Liver (tissue), 9 donors: ENCODE data around the gene CEACAM7. TPM values are rescaled to one million over a fixed set of nuclear protein-coding genes. Genes with fewer than 3 reads are reported as not detected.

Experiments used
- DNase-seq: peaks from one replicate; pipeline ENCODE4 v3.0.0-alpha.2; 2017; ENCODE audit warnings: low spot score
- H3K27ac ChIP-seq, 2 donors: one replicate each; pipeline ENCODE4 v1.7.0; 2013; ENCODE audit warnings: inconsistent platforms in 2 of 2, low read length in 2 of 2, control low read depth in 1 of 2, low read depth in 1 of 2, mild to moderate bottlenecking in 1 of 2
- H3K27me3 ChIP-seq, 4 donors: one replicate each; pipeline versions ENCODE4 v1.6.1 to v1.7.0; 2013; ENCODE audit warnings: low read length in 3 of 4, inconsistent platforms in 1 of 4, mild to moderate bottlenecking in 1 of 4, moderate library complexity in 1 of 4; ENCODE audit not compliant: control insufficient read depth in 4 of 4, insufficient read depth in 4 of 4
- H3K36me3 ChIP-seq, 4 donors: one replicate each; pipeline versions ENCODE4 v1.6.1 to v1.7.0; 2013; ENCODE audit warnings: low read length in 3 of 4, mild to moderate bottlenecking in 3 of 4, low read depth in 1 of 4, moderate library complexity in 1 of 4; ENCODE audit not compliant: control insufficient read depth in 4 of 4, insufficient read depth in 3 of 4
- H3K4me1 ChIP-seq, 4 donors: one replicate each; pipeline versions ENCODE4 v1.6.1 to v1.7.0; 2013; ENCODE audit warnings: low read length in 3 of 4, mild to moderate bottlenecking in 3 of 4, moderate library complexity in 1 of 4; ENCODE audit not compliant: control insufficient read depth in 4 of 4, insufficient read depth in 4 of 4
- H3K4me3 ChIP-seq, 3 donors: one replicate each; pipeline versions ENCODE4 v1.6.1 to v1.7.0; 2013; ENCODE audit warnings: low read length in 3 of 3, control low read depth in 1 of 3, low read depth in 1 of 3, mild to moderate bottlenecking in 1 of 3
- H3K9ac ChIP-seq, 2 donors: one replicate each; pipeline ENCODE4 v1.7.0; 2013; ENCODE audit warnings: low read length in 2 of 2, mild to moderate bottlenecking in 2 of 2, moderate library complexity in 2 of 2, control low read depth in 1 of 2, low read depth in 1 of 2
- H3K9me3 ChIP-seq, 4 donors: one replicate each; pipeline versions ENCODE4 v1.6.1 to v1.7.0; 2013; ENCODE audit warnings: low read length in 3 of 4; ENCODE audit not compliant: control insufficient read depth in 4 of 4
- ATF3 ChIP-seq: IDR thresholded peaks from 2 replicates; pipeline ENCODE4 v1.6.1; 2016; ENCODE audit warnings: antibody characterized with exemption
- FOXA1 ChIP-seq: IDR thresholded peaks from 2 replicates; pipeline ENCODE4 v1.6.1; 2016; ENCODE audit warnings: antibody characterized with exemption
- FOXA2 ChIP-seq: IDR thresholded peaks from 2 replicates; pipeline ENCODE4 v1.6.1; 2016; ENCODE audit warnings: antibody characterized with exemption
- GABPA ChIP-seq, 2 donors: IDR thresholded peaks in 1 of 2; conservative IDR thresholded peaks in 1 of 2; 2 replicates each; pipeline ENCODE4 v1.6.1; 2016; ENCODE audit warnings: antibody characterized with exemption in 2 of 2, mild to moderate bottlenecking in 1 of 2, moderate library complexity in 1 of 2
- HNF4A ChIP-seq, 2 donors: conservative IDR thresholded peaks; 2 replicates each; pipeline ENCODE4 v1.6.1; 2016; ENCODE audit warnings: antibody characterized with exemption in 2 of 2, mild to moderate bottlenecking in 2 of 2
- HNF4G ChIP-seq: IDR thresholded peaks from 2 replicates; pipeline ENCODE4 v1.6.1; 2016; ENCODE audit warnings: antibody characterized with exemption
- JUND ChIP-seq, 2 donors: IDR thresholded peaks; 2 replicates each; pipeline ENCODE4 v1.6.1; 2016; ENCODE audit warnings: antibody characterized with exemption in 2 of 2
- MAX ChIP-seq: IDR thresholded peaks from 2 replicates; pipeline ENCODE4 v1.6.1; 2016; ENCODE audit warnings: antibody characterized with exemption
- RAD21 ChIP-seq, 2 donors: IDR thresholded peaks; 2 replicates each; pipeline ENCODE4 v1.6.1; 2016; ENCODE audit warnings: antibody characterized with exemption in 2 of 2, mild to moderate bottlenecking in 2 of 2
- REST ChIP-seq: IDR thresholded peaks from 2 replicates; pipeline ENCODE4 v1.6.1; 2016; ENCODE audit warnings: antibody characterized with exemption, mild to moderate bottlenecking
- RXRA ChIP-seq, 2 donors: IDR thresholded peaks; 2 replicates each; pipeline ENCODE4 v1.6.1; 2017 to 2018; ENCODE audit warnings: antibody characterized with exemption in 2 of 2, mild to moderate bottlenecking in 1 of 2
- SP1 ChIP-seq: IDR thresholded peaks from 2 replicates; pipeline ENCODE4 v1.6.1; 2018; ENCODE audit warnings: antibody characterized with exemption, mild to moderate bottlenecking
- TAF1 ChIP-seq: conservative IDR thresholded peaks from 2 replicates; pipeline ENCODE4 v1.6.1; 2016; ENCODE audit warnings: antibody characterized with exemption, mild to moderate bottlenecking
- YY1 ChIP-seq: IDR thresholded peaks from 2 replicates; pipeline ENCODE4 v1.6.1; 2016; ENCODE audit warnings: antibody characterized with exemption, mild to moderate bottlenecking
- ZBTB33 ChIP-seq: IDR thresholded peaks from 2 replicates; pipeline ENCODE4 v1.6.1; 2016; ENCODE audit warnings: antibody characterized with exemption
- WGBS: extraction: QIAGEN DNeasy Blood & Tissue Kit; methylation state at CpG from one replicate; pipeline ENCODE4 v1.1.7; 2013; 5-methylcytosine and 5-hydroxymethylcytosine counted together
- polyA plus RNA-seq, 2 donors: library from polyadenylated mRNA; stranded (reverse) in 1 of 2; unstranded in 1 of 2; fragments of 200-250 nt in 1 of 2; fragments of >200 nt in 1 of 2; fragmentation: Nextera tagmentation in 1 of 2; extraction: Ambion mirVana in 1 of 2; gene quantifications; one replicate each; pipeline versions ENCODE4 v1.2.1 to v1.2.3, GENCODE V29; 2013 to 2015
- total RNA-seq, 2 donors: library from RNA; depleted of rRNA; stranded (reverse); fragments of >200 nt; gene quantifications; one replicate each; pipeline ENCODE4 v1.2.3, GENCODE V29; 2014
- donor health status: healthy.
- donor health status: healthy.
- donor health status: healthy.
- donor health status: healthy.
- donor health status: healthy.

CEACAM7 gene
- total and polyA plus RNA-seq, 4 donors: 0.03 TPM; not detected in 3

GRCh38 chr19:41735071-41735600 lies 47.1 kb upstream of the CEACAM7 start:
- no peak overlapping the region for H3K4me3 ChIP-seq
- no peaks in the 10 kb centered on the region for H3K36me3 ChIP-seq
- DNase-seq: no peak
- no peak overlapping the region for H3K27ac ChIP-seq
- H3K9me3 ChIP-seq: no peaks in the 10 kb centered on the region
- H3K9ac ChIP-seq: no peak overlapping the region
- H3K4me1 ChIP-seq: no peaks in the 10 kb centered on the region
- 59% methylated on average over 5 of the region's 5 CpGs for WGBS
- no peak for TF ChIP-seq FOXA1
- no peak for TF ChIP-seq GABPA (IDR thresholded peaks at IDR 0.05 in 1 of 2, conservative IDR thresholded peaks at IDR 0.05 in 1 of 2)
- peaks cover 0 to 10% (median 2%) of the 10 kb centered on the region in 4 donors for H3K27me3 ChIP-seq

- Histone ChIP-seq H3K36me3 (no peaks in the 10 kb centered on the region), H3K27me3 (peaks cover 0 to 10% (median 2%) of the 10 kb centered on the region in 4 donors), H3K27ac (no peak overlapping the region), H3K4me1 (no peaks in the 10 kb centered on the region), H3K9me3 (no peaks in the 10 kb centered on the region), H3K4me3 (no peak overlapping the region), H3K9ac (no peak overlapping the region)
- no peak for DNase-seq
- 63% methylated on average over 3 of the region's 3 CpGs for WGBS
- TF ChIP-seq YY1: no peak
- TF ChIP-seq JUND (IDR thresholded peaks at IDR 0.05): no peak
- TF ChIP-seq FOXA2: no peak
- no peak for TF ChIP-seq HNF4G
- no peak for TF ChIP-seq MAX
- TF ChIP-seq ATF3: no peak
- no peak for TF ChIP-seq GABPA (IDR thresholded peaks at IDR 0.05 in 1 of 2, conservative IDR thresholded peaks at IDR 0.05 in 1 of 2)
- no peak for TF ChIP-seq TAF1
Observed at GRCh38 chr19:41734585-41734984, 46.5 kb upstream of the CEACAM7 start.

GRCh38 chr19:41734156-41734555 lies 46.1 kb upstream of the CEACAM7 start:
- DNase-seq: no peak
- H3K4me1 ChIP-seq: no peaks in the 10 kb centered on the region
- H3K4me3 ChIP-seq: no peak overlapping the region
- no peaks in the 10 kb centered on the region for H3K36me3 ChIP-seq
- TF ChIP-seq MAX (no peak), HNF4A (conservative IDR thresholded peaks at IDR 0.05) (no peak), FOXA1 (no peak), ZBTB33 (no peak), RAD21 (IDR thresholded peaks at IDR 0.05) (no peak), GABPA (IDR thresholded peaks at IDR 0.05 in 1 of 2, conservative IDR thresholded peaks at IDR 0.05 in 1 of 2) (no peak), HNF4G (no peak), JUND (IDR thresholded peaks at IDR 0.05) (no peak), ATF3 (no peak), RXRA (IDR thresholded peaks at IDR 0.05) (no peak), REST (no peak), FOXA2 (no peak), SP1 (no peak)
- H3K9me3 ChIP-seq: no peaks in the 10 kb centered on the region
- no peak overlapping the region for H3K27ac ChIP-seq
- no peak overlapping the region for H3K9ac ChIP-seq
- peaks cover 0 to 10% (median 2%) of the 10 kb centered on the region in 4 donors for H3K27me3 ChIP-seq
- WGBS: 65% methylated on average over 4 of the region's 4 CpGs
